ENCODE measurements around the gene ARL14EPL. TPM values are rescaled to one million over a fixed set of nuclear protein-coding genes. Genes with fewer than 3 reads are reported as not detected.

Gene ARL14EPL
- total RNA-seq, 1 experiment from 2014 or later = not detected

GRCh38 chr5:116004248-116004647, 28.0 kb upstream of the ARL14EPL start:
- Mint-ChIP-seq H3K4me3 (no peak overlapping the region), H3K9me3 (peaks cover 3% of the 10 kb centered on the region; the same call in 1 of the 2 replicates), H3K36me3 (no peaks in the 10 kb centered on the region), H3K4me1 (peaks cover 4% of the 10 kb centered on the region), H3K27me3 (ENCODE audit: low read depth) (no peaks in the 10 kb centered on the region), H3K27ac (no peak overlapping the region)
- ATAC-seq (no peak), DNase-seq (ENCODE audit: low spot score) (no peak)
- no peak for TF ChIP-seq NFE2L1 (CRISPR knock-in tag; IDR thresholded peaks at IDR 0.05)
- no peak for TF ChIP-seq E2F4 (CRISPR knock-in tag; IDR thresholded peaks at IDR 0.05; ENCODE audit: borderline replicate concordance, low read depth)
- TF ChIP-seq, protein P1, sequence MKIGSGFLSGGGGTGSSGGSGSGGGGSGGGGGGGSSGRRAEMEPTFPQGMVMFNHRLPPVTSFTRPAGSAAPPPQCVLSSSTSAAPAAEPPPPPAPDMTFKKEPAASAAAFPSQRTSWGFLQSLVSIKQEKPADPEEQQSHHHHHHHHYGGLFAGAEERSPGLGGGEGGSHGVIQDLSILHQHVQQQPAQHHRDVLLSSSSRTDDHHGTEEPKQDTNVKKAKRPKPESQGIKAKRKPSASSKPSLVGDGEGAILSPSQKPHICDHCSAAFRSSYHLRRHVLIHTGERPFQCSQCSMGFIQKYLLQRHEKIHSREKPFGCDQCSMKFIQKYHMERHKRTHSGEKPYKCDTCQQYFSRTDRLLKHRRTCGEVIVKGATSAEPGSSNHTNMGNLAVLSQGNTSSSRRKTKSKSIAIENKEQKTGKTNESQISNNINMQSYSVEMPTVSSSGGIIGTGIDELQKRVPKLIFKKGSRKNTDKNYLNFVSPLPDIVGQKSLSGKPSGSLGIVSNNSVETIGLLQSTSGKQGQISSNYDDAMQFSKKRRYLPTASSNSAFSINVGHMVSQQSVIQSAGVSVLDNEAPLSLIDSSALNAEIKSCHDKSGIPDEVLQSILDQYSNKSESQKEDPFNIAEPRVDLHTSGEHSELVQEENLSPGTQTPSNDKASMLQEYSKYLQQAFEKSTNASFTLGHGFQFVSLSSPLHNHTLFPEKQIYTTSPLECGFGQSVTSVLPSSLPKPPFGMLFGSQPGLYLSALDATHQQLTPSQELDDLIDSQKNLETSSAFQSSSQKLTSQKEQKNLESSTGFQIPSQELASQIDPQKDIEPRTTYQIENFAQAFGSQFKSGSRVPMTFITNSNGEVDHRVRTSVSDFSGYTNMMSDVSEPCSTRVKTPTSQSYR (CRISPR knock-in tag; IDR thresholded peaks at IDR 0.05) = no peak
- no peak for TF ChIP-seq RORB (CRISPR knock-in tag; IDR thresholded peaks at IDR 0.05)
- TF ChIP-seq NR1H2 (CRISPR knock-in tag; IDR thresholded peaks at IDR 0.05) = no peak
- TF ChIP-seq, protein P2, sequence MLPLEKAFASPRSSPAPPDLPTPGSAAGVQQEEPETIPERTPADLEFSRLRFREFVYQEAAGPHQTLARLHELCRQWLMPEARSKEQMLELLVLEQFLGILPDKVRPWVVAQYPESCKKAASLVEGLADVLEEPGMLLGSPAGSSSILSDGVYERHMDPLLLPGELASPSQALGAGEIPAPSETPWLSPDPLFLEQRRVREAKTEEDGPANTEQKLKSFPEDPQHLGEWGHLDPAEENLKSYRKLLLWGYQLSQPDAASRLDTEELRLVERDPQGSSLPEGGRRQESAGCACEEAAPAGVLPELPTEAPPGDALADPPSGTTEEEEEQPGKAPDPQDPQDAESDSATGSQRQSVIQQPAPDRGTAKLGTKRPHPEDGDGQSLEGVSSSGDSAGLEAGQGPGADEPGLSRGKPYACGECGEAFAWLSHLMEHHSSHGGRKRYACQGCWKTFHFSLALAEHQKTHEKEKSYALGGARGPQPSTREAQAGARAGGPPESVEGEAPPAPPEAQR (CRISPR knock-in tag; IDR thresholded peaks at IDR 0.05) = no peak
- TF ChIP-seq JUN (CRISPR knock-in tag; IDR thresholded peaks at IDR 0.05) = no peak
- TF ChIP-seq, protein P3, sequence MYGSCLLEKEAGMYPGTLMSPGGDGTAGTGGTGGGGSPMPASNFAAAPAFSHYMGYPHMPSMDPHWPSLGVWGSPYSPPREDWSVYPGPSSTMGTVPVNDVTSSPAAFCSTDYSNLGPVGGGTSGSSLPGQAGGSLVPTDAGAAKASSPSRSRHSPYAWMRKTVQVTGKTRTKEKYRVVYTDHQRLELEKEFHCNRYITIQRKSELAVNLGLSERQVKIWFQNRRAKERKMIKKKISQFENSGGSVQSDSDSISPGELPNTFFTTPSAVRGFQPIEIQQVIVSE (CRISPR knock-in tag; IDR thresholded peaks at IDR 0.05; ENCODE audit: borderline replicate concordance) = no peak
- no peak for TF ChIP-seq OVOL2 (CRISPR knock-in tag; IDR thresholded peaks at IDR 0.05; ENCODE audit: borderline replicate concordance)
- TF ChIP-seq, protein P4, sequence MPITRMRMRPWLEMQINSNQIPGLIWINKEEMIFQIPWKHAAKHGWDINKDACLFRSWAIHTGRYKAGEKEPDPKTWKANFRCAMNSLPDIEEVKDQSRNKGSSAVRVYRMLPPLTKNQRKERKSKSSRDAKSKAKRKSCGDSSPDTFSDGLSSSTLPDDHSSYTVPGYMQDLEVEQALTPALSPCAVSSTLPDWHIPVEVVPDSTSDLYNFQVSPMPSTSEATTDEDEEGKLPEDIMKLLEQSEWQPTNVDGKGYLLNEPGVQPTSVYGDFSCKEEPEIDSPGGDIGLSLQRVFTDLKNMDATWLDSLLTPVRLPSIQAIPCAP (CRISPR knock-in tag; IDR thresholded peaks at IDR 0.05) = no peak
- TF ChIP-seq, protein P5, sequence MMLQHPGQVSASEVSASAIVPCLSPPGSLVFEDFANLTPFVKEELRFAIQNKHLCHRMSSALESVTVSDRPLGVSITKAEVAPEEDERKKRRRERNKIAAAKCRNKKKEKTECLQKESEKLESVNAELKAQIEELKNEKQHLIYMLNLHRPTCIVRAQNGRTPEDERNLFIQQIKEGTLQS (CRISPR knock-in tag; conservative IDR thresholded peaks at IDR 0.05) = no peak
- ChIA-PET CTCF (no interaction called here), POLR2A (no interaction called here)

GRCh38 chr5:116009806-116010205, 22.5 kb upstream of the ARL14EPL start:
- Mint-ChIP-seq H3K27me3 (ENCODE audit: low read depth) (no peaks in the 10 kb centered on the region), H3K4me1 (no peaks in the 10 kb centered on the region), H3K4me3 (no peak overlapping the region), H3K9me3 (peaks cover 3% of the 10 kb centered on the region; the same call in 1 of the 2 replicates), H3K27ac (no peak overlapping the region), H3K36me3 (no peaks in the 10 kb centered on the region)
- CTCF ChIA-PET = no interaction called here
- TF ChIP-seq, protein P6, sequence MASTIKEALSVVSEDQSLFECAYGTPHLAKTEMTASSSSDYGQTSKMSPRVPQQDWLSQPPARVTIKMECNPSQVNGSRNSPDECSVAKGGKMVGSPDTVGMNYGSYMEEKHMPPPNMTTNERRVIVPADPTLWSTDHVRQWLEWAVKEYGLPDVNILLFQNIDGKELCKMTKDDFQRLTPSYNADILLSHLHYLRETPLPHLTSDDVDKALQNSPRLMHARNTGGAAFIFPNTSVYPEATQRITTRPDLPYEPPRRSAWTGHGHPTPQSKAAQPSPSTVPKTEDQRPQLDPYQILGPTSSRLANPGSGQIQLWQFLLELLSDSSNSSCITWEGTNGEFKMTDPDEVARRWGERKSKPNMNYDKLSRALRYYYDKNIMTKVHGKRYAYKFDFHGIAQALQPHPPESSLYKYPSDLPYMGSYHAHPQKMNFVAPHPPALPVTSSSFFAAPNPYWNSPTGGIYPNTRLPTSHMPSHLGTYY (CRISPR knock-in tag; IDR thresholded peaks at IDR 0.05) = no peak
- TF ChIP-seq NFATC4 (CRISPR knock-in tag; IDR thresholded peaks at IDR 0.05) (no peak), ZNF138 (CRISPR knock-in tag; conservative IDR thresholded peaks at IDR 0.05) (no peak), ELF4 (CRISPR knock-in tag; IDR thresholded peaks at IDR 0.05; ENCODE audit: low read depth) (no peak), ZNF416 (CRISPR knock-in tag; IDR thresholded peaks at IDR 0.05) (no peak)
- TF ChIP-seq, protein P7, sequence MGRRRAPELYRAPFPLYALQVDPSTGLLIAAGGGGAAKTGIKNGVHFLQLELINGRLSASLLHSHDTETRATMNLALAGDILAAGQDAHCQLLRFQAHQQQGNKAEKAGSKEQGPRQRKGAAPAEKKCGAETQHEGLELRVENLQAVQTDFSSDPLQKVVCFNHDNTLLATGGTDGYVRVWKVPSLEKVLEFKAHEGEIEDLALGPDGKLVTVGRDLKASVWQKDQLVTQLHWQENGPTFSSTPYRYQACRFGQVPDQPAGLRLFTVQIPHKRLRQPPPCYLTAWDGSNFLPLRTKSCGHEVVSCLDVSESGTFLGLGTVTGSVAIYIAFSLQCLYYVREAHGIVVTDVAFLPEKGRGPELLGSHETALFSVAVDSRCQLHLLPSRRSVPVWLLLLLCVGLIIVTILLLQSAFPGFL (CRISPR knock-in tag; IDR thresholded peaks at IDR 0.05; ENCODE audit: borderline replicate concordance) = no peak
- TF ChIP-seq, protein P8, sequence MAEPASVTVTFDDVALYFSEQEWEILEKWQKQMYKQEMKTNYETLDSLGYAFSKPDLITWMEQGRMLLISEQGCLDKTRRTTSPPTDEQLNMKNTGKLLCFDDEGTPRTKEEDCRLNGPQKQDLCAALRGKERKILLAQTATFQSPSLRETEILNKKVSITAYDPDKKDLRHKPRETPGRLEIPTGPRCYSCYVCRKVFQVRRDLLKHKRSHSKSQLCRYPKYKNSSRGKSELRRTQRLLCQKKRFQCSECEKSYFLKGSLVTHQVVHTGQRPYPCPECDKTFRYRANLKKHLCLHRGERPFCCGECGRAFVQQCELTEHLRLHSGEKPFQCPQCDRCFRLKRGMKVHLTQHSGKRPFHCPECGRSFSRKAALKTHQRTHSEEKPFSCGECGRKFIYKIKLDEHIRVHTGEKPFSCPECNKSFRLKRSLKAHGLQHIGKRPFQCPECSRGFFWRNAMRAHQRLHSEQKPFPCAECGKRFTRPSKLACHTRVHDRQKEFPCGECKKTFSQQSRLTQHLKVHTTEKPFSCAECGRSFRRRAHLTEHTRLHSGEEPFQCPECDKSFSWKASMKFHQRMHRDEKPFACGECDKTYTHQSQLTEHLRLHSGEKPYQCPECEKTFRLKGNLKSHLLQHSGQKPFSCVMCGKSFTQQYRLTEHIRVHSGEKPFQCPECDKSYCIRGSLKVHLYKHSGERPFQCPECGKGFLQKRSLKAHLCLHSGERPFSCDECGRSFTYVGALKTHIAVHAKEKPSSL (CRISPR knock-in tag; conservative IDR thresholded peaks at IDR 0.05) = no peak
- ATAC-seq (no peak), DNase-seq (ENCODE audit: low spot score) (no peak)
- POLR2A ChIA-PET = no interaction called here
